Measurements from ENCODE around the gene SPATA6L. TPM values are rescaled to one million over a fixed set of nuclear protein-coding genes. Genes with fewer than 3 reads are reported as not detected.

The SPATA6L gene
- total RNA-seq, 1 experiment from 2014 or later, result 1.8 TPM

DNA sequence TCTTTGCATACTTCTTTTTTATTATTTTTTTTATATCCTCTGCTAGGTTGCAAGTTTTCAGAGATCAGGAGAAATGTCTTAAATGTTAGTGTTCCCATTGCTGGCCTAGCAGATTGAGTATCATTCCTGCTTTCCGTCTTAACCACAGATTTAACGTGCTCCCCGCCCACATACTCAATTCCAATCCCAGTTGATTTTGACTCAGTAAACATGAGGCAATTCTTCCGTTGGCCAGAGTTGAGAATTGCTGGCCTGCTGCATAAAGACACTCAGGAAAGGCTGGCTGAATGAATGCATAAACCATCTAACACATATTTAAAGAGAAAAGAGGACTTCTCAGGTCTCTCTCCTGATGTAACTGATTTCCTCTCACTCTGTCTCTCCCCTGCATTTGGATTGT lies 51.0 kb downstream of the SPATA6L start (continued):
- no peak for TF ChIP-seq ZBTB21 (CRISPR knock-in tag; IDR thresholded peaks at IDR 0.05; ENCODE audit: borderline replicate concordance)
- TF ChIP-seq NR3C1 (CRISPR knock-in tag; conservative IDR thresholded peaks at IDR 0.05; ENCODE audit: low read depth), result no peak
- TF ChIP-seq, protein P1, sequence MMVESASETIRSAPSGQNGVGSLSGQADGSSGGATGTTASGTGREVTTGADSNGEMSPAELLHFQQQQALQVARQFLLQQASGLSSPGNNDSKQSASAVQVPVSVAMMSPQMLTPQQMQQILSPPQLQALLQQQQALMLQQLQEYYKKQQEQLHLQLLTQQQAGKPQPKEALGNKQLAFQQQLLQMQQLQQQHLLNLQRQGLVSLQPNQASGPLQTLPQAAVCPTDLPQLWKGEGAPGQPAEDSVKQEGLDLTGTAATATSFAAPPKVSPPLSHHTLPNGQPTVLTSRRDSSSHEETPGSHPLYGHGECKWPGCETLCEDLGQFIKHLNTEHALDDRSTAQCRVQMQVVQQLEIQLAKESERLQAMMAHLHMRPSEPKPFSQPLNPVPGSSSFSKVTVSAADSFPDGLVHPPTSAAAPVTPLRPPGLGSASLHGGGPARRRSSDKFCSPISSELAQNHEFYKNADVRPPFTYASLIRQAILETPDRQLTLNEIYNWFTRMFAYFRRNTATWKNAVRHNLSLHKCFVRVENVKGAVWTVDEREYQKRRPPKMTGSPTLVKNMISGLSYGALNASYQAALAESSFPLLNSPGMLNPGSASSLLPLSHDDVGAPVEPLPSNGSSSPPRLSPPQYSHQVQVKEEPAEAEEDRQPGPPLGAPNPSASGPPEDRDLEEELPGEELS (CRISPR knock-in tag; IDR thresholded peaks at IDR 0.05), result no peak
- TF ChIP-seq TP53 (CRISPR knock-in tag; IDR thresholded peaks at IDR 0.05), result no peak
- no peak for TF ChIP-seq NFE2L1 (CRISPR knock-in tag; IDR thresholded peaks at IDR 0.05)

DNA sequence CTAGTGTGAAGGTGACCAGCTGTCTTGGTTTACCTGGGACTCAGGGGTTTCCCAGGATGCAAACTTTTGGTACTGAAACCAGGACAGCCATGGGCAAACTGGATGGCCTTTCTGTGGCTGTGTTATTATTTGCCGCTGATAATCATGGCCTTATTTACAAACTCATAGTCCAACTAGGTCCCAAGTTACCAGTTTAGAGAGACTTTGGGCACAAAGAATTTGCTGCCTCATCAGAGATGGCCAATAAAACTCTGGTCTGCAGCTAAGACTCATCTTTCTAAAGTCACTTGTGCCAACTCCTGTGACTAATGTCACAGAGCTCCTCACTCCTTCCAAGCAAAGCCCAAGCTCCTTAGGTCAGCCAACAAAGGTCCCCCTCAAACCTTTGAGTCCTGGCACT lies 51.7 kb downstream of the SPATA6L start:
- TF ChIP-seq, protein P2, sequence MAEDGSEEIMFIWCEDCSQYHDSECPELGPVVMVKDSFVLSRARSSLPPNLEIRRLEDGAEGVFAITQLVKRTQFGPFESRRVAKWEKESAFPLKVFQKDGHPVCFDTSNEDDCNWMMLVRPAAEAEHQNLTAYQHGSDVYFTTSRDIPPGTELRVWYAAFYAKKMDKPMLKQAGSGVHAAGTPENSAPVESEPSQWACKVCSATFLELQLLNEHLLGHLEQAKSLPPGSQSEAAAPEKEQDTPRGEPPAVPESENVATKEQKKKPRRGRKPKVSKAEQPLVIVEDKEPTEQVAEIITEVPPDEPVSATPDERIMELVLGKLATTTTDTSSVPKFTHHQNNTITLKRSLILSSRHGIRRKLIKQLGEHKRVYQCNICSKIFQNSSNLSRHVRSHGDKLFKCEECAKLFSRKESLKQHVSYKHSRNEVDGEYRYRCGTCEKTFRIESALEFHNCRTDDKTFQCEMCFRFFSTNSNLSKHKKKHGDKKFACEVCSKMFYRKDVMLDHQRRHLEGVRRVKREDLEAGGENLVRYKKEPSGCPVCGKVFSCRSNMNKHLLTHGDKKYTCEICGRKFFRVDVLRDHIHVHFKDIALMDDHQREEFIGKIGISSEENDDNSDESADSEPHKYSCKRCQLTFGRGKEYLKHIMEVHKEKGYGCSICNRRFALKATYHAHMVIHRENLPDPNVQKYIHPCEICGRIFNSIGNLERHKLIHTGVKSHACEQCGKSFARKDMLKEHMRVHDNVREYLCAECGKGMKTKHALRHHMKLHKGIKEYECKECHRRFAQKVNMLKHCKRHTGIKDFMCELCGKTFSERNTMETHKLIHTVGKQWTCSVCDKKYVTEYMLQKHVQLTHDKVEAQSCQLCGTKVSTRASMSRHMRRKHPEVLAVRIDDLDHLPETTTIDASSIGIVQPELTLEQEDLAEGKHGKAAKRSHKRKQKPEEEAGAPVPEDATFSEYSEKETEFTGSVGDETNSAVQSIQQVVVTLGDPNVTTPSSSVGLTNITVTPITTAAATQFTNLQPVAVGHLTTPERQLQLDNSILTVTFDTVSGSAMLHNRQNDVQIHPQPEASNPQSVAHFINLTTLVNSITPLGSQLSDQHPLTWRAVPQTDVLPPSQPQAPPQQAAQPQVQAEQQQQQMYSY (CRISPR knock-in tag; IDR thresholded peaks at IDR 0.05), result no peak
- TF ChIP-seq, protein P3, sequence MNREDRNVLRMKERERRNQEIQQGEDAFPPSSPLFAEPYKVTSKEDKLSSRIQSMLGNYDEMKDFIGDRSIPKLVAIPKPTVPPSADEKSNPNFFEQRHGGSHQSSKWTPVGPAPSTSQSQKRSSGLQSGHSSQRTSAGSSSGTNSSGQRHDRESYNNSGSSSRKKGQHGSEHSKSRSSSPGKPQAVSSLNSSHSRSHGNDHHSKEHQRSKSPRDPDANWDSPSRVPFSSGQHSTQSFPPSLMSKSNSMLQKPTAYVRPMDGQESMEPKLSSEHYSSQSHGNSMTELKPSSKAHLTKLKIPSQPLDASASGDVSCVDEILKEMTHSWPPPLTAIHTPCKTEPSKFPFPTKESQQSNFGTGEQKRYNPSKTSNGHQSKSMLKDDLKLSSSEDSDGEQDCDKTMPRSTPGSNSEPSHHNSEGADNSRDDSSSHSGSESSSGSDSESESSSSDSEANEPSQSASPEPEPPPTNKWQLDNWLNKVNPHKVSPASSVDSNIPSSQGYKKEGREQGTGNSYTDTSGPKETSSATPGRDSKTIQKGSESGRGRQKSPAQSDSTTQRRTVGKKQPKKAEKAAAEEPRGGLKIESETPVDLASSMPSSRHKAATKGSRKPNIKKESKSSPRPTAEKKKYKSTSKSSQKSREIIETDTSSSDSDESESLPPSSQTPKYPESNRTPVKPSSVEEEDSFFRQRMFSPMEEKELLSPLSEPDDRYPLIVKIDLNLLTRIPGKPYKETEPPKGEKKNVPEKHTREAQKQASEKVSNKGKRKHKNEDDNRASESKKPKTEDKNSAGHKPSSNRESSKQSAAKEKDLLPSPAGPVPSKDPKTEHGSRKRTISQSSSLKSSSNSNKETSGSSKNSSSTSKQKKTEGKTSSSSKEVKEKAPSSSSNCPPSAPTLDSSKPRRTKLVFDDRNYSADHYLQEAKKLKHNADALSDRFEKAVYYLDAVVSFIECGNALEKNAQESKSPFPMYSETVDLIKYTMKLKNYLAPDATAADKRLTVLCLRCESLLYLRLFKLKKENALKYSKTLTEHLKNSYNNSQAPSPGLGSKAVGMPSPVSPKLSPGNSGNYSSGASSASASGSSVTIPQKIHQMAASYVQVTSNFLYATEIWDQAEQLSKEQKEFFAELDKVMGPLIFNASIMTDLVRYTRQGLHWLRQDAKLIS (CRISPR knock-in tag; IDR thresholded peaks at IDR 0.05; ENCODE audit: borderline replicate concordance), result no peak
- TF ChIP-seq FOXK1 (CRISPR knock-in tag; IDR thresholded peaks at IDR 0.05) (no peak), TEAD1 (CRISPR knock-in tag; IDR thresholded peaks at IDR 0.05) (no peak), SP1 (CRISPR knock-in tag; conservative IDR thresholded peaks at IDR 0.05) (no peak), ELF4 (CRISPR knock-in tag; IDR thresholded peaks at IDR 0.05; ENCODE audit: low read depth) (no peak), ZNF263 (CRISPR knock-in tag; IDR thresholded peaks at IDR 0.05; ENCODE audit: low read depth) (no peak), GTF2I (CRISPR knock-in tag; conservative IDR thresholded peaks at IDR 0.05) (no peak), ATF1 (CRISPR knock-in tag; IDR thresholded peaks at IDR 0.05) (no peak), SOX15 (CRISPR knock-in tag; IDR thresholded peaks at IDR 0.05) (no peak), TEAD4 (CRISPR knock-in tag; IDR thresholded peaks at IDR 0.05) (no peak)
- TF ChIP-seq, protein P4, sequence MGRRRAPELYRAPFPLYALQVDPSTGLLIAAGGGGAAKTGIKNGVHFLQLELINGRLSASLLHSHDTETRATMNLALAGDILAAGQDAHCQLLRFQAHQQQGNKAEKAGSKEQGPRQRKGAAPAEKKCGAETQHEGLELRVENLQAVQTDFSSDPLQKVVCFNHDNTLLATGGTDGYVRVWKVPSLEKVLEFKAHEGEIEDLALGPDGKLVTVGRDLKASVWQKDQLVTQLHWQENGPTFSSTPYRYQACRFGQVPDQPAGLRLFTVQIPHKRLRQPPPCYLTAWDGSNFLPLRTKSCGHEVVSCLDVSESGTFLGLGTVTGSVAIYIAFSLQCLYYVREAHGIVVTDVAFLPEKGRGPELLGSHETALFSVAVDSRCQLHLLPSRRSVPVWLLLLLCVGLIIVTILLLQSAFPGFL (CRISPR knock-in tag; IDR thresholded peaks at IDR 0.05; ENCODE audit: borderline replicate concordance), result no peak
- TF ChIP-seq, protein P5, sequence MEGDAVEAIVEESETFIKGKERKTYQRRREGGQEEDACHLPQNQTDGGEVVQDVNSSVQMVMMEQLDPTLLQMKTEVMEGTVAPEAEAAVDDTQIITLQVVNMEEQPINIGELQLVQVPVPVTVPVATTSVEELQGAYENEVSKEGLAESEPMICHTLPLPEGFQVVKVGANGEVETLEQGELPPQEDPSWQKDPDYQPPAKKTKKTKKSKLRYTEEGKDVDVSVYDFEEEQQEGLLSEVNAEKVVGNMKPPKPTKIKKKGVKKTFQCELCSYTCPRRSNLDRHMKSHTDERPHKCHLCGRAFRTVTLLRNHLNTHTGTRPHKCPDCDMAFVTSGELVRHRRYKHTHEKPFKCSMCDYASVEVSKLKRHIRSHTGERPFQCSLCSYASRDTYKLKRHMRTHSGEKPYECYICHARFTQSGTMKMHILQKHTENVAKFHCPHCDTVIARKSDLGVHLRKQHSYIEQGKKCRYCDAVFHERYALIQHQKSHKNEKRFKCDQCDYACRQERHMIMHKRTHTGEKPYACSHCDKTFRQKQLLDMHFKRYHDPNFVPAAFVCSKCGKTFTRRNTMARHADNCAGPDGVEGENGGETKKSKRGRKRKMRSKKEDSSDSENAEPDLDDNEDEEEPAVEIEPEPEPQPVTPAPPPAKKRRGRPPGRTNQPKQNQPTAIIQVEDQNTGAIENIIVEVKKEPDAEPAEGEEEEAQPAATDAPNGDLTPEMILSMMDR (IDR thresholded peaks at IDR 0.05), result no peak
- TF ChIP-seq, protein P6, sequence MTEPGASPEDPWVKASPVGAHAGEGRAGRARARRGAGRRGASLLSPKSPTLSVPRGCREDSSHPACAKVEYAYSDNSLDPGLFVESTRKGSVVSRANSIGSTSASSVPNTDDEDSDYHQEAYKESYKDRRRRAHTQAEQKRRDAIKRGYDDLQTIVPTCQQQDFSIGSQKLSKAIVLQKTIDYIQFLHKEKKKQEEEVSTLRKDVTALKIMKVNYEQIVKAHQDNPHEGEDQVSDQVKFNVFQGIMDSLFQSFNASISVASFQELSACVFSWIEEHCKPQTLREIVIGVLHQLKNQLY (CRISPR knock-in tag; IDR thresholded peaks at IDR 0.05), result no peak
- peaks cover 13% of the 10 kb centered on the region for H3K4me1 Mint-ChIP-seq
- no peaks in the 10 kb centered on the region for H3K36me3 Mint-ChIP-seq
- no peaks in the 10 kb centered on the region for H3K9me3 Mint-ChIP-seq
- no peak overlapping the region for H3K4me3 Mint-ChIP-seq
- ChIA-PET POLR2A (no interaction called here), CTCF (interaction anchor here (2.3 kb wide), 1 partner anchor 10 kb away, joined by 7 read pairs; no protein-coding TSS in a partner anchor)
- DNase-seq (ENCODE audit: low spot score) (no peak), ATAC-seq (no peak)
- no peak overlapping the region for H3K27ac Mint-ChIP-seq
- H3K27me3 Mint-ChIP-seq (ENCODE audit: low read depth), result no peaks in the 10 kb centered on the region

All from WTC11 (cell line).